Measurements from ENCODE around the gene RSPH6A.

RSPH6A gene

DNA sequence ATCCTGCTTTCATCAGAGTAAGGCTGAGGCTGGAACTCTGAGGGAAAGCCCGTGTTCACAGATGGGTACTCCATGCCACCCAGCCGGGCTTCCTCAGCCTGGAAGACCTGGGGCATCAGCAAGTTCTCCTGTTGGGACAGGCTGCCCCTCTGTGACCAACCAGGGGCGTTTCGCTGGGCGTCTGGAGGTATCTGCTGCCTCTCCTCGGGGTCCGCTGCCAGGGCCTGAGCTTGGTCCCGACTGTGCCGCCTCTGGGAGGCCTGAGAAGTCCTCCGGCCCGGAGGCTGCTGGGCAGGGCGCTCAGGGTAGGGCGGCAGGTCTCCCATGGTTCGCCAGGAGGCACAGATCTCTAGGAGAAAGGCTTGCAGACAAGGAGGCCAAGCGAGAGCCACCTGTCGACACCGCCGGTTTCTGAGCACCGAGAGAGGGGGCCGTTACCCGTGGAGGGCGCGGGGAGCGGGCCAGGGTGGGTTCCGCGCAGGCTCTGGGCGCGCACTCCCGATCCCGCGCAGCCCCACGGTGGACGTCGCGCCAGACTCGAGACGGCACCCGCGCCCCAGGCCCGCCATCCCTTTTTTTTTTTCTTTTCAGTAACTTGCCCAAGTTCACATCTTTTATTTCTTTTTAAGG lies at the start of gene RSPH6A:
Gene RSPH6A (minus strand): TSS at position 458 of the 630 bp plus-strand sequence. CDS start 132 bp downstream, at position 326.
- DNase-seq: no peak

DNA sequence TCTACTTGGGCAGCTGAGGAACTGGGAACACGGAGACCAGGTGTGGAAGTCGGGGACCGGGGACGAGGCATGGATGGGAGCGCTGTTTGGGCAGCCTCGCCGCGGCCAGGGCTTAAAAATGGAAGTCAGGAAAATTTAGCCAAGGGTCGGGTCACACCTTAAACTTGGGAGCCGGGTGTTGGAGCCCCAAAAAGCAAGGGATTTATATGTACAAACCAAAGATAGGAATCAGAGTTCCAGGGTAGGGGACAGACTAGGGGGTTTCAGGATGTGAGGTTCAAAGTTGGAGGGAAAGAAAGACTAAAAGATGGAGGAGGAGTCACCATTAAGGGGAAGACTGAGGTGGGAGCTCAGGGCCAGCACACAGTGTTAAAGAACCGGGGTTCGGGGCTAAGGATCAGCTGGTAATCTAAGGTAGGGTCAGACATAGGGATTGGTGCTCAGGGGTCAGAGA lies 49.5 kb upstream of the RSPH6A start:
- DNase-seq: no peak

DNA sequence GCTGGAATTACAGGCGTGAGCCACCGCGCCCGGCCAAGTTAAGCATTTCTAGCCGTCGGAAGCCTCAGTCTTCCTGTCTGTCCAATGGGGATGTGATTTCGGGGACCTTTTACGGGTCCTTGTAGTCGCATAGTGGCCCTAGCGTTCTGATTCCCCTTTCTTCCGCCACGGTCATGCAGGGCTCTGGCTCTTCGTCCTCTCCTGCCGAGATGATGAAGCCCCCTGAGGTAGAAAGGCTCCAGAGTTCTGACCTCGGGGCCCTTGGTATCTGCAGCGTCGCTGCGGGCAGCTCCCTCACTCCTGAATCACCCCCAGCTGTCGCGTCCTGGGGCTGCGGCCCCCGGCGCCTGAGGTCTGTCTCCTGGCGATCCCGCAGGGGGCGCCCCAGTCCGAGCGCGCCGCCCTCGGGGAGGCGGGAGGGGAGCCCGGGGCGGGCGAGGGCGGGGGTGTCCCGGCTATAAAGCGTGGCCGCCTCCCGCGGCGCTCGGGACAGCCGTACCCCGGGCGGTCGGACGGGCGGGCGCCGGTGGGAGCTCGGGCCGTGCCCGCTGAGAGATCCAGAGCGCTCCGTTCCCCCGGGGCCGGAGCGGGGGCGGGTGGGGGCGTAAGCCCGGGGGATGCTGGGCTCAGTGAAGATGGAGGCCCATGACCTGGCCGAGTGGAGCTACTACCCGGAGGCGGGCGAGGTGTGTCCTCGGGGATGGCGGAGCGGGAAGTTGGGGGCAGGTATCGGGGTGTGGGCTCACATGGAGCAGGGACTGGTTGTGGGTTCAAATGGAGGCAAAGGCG lies 48.9 kb upstream of the RSPH6A start, which contains the start of gene FOXA3:
Gene FOXA3 (plus strand): TSS at position 487 of the 789 bp plus-strand sequence. CDS start 131 bp downstream, at position 618.
- DNase-seq: peak; percentile 29

DNA sequence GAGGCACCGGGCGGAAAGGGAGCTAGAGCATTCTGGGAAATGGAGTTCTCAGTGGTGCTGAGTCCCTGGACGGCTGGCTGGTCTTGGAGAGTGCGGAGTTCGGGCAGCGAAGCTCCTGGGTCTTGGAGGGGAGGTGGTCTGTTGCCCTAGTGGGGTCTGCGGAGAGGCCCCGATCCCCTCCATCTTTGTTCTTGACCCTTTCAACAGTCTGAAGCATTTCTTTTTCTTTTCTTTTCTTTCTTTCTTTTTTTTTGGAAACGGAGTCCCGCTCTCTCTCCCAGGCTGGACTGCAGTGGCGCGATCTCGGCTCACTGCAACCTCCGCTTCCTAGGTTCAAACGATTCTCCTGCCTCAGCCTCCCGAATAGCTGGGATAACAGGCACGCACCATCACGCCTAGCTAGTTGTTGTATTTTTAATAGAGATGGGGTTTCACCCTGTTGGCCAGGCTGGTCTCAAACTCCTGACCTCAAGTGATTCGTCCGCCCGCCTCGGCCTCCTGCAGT lies 48.3 kb upstream of the RSPH6A start:
- no peak for DNase-seq

DNA sequence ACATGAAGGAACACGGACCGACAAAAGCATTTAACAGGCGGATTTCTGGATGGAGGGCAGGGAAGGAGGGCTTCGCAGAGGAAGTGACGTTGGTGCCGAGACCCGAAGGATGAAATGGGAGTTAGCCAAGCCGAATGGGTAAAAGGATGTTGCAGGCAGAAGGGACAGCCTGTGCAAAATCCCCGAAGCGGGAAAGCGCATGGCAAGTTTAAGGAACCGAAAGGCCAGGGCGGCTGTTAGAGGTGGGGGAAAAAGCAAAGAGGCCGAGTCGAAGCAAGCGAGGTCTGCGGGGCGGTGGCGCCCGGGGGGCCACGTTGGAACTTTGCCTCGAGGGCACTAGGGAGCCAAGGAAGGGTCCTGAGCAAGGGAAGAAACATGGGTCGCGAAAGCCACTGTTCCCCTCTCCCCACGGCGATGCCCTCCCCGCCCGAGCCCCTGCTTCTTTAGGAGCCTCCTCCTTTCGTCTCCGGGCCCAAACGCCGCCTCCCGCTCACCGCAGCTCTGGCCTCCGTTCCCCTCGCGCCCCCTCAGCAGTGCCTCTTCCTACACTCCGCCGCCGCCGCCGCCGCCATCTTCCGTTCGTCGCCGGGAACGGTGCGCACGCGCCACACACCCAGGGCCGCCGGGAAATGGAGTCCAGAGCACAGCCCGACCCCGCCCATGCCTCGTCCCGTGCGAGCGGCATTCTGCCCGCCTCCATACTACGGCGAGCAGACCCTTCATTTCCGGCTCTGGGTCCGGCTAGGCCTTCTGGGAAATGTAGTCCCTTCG lies 47.6 kb upstream of the RSPH6A start, which contains the start of gene SYMPK:
Gene SYMPK (minus strand): TSS at position 584 of the 771 bp plus-strand sequence. CDS start 8,652 bp downstream, outside the sequence.
- peak; percentile 98 for DNase-seq

DNA sequence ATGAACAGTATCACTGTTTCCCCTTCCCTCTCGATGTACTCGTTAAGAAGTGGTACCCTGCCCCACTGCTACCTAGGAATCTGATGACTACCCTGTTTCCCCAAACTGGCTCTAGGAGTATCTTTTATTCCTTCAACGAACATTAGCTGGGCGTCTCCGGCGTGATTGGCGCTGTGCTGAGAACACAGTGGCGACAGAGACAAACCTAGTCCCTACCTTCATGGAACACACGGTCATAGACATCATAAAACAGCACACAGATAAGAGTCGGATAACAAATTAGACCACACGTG lies 47.1 kb upstream of the RSPH6A start:
- no peak for DNase-seq

DNA sequence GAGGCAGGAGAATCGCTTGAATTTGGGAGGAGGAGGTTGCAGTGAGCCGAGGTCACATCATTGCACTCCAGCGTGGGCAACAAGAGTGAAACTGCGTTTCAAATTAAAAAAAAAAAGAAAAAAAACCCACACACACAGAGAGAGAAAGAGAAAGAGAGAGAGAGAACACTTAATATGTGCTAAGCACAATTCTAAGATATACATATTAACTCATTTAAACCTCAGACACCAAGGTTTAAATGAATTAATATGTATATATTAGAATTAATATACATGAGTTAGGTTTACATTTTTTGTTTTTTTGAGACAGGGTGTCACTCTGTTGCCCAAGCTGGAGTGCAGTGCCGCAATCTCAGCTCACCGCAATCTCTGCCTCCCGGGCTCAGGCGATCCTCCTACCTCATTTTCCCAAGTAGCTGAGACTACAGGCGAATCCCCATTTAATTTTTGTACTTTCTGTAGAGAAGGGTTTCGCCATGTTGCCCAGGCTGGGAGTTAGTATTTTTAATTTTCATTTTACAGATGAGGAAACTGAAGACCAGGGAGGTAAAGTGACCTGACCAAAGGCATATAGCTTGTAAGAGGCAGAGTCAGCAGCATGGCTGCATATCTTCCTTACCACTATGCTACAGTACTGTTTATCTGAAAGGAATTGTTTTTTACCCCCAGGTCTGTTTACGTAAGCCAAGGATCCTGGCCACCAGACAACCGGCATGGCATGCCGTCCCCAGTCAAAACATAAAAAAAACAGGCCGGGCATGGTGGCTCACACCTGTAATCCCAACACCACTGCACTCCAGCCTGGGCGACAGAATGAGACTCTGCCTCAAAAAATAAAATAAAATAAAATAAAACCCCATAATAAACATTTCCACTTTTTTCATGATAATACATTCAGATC lies 45.5 kb upstream of the RSPH6A start:
- no peak for DNase-seq

DNA sequence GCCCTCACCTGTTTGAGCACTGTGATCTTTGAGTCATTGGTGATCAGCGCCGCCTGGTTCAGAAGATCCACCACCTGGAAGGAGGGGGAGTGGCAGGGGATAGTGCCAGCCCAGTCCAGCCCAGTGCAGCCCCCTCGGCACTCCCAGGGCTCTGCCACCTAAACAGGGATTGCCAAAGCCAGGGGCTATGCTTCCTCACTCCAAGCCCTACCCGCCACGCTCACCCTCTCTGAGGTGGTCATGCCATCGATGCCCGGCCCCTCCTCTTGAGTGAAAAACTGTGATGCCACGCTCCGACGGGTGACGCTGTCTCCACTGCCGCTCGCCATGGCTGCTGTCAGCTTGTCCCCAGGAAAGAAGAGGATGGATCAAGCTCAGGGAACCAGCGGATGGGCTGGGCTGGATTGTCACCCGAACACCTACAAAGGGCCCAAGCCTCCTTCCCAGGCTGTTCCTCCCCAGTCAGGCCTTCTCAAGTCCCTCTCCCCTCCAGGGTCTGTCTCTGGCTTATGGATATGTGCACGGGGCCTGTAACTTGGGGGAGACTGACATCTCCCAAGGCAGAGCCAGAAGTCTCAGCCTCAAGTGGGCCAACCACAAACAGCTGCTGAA lies 39.2 kb upstream of the RSPH6A start:
- no peak for DNase-seq

DNA sequence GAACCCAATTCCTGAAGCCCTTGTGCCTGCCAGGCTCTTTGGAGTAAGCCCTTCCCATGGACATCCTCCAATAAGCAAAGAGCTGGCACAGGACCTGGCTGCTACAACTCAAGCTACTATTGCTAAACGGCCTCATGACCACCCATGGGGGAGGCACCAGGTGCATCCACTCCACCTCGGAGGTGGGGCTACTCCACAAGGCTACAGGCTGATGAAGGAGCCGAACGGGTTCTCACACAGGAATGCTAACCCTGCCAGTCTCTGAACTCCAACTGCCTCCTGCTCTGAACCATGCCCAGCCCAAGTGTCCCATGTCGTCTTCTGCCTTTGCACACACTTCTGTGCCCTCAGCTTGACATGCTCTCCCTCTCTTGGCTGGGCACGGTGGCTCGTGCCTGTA lies 37.9 kb upstream of the RSPH6A start:
- no peak for DNase-seq

DNA sequence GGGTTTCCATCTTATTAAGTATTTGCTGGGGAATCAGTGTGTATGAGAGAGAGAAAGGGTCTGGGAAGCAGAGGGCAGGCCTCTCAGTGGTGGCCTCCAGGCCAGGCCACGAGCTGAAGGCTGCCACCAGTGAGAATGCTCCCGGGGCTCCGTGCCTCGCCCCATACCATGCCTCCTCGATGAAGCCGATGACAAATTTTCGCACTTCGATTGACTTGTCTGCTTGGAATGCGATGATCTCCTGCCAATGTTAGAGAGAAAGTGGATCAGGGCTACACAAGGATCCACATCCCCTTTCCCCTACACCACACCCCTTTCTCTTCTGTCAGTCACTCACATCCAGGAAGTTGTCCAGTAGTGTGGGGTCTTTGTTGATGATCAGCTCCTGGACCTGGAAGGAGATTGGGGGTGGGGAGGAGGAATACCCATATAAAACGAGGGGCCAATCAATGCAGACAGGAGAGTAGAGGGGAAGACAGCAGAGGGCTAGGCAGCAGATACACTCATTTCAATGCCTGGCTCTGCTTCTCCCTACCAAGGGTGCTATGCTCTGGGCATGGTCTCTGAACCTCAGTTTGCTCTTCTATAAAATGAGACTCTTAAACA lies 37.1 kb upstream of the RSPH6A start:
- DNase-seq: no peak

DNA sequence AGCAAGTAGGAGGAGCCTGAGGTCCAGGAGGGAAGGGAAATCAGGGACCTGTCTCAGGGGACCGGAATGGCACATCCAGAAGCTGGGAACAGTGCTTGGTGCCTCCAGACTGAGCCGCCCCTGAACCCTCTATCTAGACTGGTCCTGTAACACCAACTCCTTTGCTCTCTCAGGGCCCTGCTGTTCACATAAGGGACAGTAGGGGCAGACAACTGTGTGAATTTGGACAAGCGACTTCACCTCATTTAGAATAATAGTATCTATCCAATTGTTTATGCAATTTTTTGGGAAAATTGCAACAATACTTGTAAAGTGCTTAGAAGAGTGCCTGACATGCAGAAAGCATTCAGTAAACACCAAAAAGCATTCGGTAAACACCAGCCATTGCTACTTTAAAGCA lies 33.8 kb upstream of the RSPH6A start:
- no peak for DNase-seq

DNA sequence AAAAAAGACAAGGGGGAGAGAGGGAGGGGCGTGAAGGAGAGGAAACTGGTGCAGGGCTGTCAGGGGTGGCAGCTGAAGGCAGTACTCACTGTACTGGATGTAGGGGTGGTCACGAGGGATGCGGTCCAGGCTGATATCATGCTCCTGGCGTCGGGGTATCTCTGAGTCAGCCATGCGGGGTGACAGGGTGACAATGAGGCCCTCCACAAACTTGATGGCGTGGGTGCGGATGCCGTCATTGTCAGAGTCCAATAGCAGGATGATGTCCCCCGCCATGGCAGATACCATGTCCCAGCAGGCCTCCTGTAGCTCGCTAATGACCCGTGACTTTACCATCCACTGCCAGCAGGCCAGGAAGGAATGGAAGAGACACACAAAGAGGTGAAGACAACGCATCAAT lies 32.6 kb upstream of the RSPH6A start:
- no peak for DNase-seq

DNA sequence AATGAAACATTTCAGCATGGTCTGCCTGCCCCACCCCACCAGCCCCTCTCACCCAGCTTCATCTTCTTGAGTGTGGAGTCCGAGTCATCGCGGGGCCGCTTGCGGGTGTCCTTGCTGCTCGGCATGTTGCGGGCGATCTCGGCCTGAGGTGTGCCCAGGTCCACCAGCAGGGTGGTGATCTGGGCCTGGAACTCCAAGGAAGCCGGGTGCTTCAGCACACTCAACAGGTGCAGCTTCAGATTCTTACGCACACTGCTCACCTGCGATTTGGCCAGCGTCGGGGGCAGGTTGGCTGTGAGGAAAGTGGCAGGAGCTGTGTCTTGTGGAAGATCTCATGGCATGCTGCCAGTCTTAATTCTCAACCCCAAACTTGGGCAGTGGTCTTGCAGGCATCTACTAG lies 27.1 kb upstream of the RSPH6A start:
- DNase-seq: no peak

DNA sequence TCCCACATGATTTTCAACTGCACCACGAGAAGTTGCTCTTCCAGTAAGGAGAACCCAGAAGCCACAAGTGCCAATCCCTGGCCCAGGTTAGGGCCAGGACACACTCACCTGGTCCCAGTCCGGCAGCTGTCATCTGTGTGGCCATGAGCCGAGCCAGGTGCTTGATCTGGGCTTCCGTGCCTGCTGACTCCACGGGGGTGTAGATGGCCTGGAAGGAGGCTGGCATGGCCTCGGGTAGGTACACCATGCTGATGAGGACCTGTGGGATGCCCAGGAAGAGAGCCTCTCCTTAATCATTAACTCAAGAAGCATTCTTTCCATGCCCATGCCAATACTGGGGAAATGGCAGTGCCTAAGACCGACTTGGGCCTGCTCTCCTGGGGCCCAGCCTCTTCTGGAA lies 19.9 kb upstream of the RSPH6A start:
- DNase-seq: no peak

DNA sequence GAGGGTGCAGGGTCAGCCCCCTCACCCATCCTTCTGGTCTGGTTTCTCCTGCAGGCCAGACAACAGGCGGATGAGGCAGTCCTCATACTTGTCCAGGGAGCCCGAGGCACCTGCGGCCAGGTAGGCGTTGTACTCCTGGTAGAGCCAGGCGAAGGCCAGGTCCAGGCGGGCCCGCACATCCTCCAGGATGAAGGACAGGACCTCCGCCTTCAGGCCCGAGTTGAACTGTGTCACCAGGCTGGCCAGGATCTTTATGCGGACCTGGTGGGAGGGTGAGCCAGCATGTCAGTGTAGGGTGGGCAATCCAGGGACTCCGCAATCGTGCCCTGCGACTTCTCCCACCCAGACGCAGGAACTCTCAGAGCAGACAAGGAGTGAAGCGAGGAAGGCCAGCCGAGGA lies 13.8 kb upstream of the RSPH6A start:
- DNase-seq: no peak

DNA sequence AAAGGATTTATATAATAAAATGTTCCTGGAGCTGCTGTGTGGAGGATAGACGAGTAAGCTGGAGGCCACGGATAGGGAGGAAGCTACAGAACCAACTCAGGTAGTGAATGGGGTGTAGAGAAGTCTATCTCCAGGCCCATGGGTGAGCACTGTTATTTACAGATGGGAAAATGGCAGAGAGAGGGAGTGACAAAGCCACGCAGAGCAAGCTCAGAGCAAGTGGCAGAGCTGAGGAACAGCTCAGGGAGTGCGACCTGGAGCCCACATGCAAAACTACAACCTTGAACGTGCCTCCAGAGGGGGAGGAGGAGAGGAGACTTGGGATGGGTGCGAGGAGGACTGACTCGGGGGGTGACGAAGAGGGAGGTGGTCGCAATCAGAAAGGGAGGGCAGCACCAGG lies 13.4 kb upstream of the RSPH6A start:
- no peak for DNase-seq

DNA sequence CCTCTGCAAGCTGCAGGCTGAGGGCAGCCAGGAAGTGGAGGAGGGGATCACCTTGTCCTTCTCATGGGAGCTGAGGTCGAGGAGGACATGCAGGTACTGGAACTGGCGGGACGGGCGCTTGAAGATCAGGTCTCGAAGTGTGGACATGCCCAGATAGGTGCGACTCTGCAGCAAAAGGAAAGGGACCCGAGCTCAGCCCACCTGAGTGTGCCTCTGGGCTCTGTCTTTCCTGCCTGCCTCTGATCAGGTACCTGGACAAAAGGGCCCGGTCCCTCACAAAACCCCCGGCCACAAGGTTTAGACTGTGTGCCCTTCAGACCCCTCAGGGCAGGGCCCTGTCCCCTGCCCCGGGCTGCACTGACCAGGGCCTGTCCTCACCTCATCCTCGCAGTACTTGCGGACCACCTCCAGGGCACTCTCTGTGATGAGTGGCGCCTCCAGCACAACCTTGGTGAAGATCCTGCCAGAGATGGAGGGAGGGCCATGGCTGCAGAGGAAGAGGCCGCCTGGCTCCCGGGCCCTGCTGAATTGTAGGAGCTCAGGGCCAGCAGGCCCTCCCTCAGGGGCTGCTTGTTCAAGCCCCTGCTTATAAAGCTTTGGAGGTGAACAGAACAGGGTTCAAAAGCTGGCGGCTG lies 12.5 kb upstream of the RSPH6A start:
- no peak for DNase-seq

DNA sequence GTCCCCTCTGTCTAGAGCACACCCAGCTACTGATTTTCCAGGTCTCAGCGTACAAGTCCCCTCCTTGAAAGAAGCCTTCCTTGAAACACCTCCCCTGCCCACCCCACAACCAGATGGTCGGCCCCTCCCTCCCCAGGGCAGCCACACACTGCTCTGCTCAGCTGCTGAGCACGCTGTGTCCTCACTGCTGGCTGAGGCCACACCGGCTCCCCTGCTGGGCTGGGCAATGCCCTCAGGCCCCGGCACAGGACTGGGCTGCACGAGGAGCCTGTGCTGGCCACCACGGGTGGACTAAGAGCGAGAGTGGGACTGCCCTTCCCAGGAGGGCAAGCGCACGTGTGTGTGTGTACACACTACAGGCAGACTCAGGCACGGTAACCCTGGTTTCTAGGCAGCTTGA lies 11.8 kb upstream of the RSPH6A start:
- DNase-seq: no peak

DNA sequence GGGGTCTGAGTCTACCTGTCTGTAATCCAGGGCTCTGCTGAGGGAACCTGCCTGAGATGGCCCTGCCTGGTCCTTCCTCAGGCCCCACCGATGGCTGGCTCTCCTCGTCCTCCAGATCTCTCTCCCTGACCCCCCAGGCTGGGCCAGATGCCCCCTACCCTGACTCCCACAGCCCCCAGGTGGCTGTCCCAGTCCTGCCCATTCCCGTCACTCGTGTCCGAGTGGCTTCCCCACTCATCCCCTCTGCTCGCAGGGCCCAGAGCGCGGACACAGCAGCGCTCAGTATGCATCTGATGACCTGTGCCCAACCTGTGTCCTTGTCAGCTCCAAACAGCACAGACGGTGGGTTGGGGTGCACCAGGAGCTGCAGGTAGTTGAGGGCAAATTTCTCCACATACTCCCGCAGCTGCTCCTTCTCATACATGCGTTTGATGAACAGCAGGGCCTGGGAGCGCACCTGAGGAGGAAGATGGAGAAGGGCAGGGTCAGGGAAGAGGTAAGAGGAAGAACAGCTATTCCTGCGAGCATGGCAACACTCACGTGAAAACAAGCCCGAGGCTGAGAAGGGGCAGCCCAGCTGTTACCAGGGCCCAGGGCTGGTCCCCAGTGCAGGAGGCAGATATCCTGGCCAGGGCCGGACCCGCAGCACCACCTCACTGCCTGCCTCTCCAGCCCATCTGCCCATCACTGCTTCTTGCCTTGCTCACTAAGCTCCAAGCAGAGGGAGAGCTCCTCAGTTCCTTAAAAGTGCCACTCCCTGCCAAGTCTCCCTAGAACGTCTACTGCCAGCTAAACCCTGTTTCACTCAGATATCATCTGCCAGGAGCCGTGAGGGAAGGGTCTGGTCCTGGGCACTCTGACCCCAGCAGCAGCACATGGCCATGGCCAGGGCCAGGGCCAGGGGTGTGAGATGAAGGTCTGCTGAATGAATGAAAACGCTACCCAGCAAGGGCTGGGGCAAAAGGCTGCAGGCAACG lies 11.1 kb upstream of the RSPH6A start:
- no peak for DNase-seq

DNA sequence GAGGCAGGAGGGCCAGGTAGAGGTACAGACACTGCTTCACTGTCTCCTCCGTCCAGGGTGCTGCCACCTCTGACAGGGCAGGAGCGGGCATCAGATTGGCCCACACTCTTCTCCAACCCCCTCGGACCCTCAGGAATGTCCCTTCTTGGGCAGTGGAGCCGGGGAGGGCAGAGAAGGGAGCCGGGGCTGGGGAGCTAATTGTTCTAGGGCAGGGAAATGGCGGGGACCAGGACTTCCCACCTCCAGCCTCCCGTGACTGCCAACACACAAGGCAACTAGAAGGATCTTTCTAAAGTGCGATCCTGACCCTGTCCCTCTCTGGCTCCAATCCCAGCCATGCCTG lies 10.1 kb upstream of the RSPH6A start:
- DNase-seq: no peak
